ENCODE data around the gene CUX1. TPM values are rescaled to one million over a fixed set of nuclear protein-coding genes. Genes with fewer than 3 reads are reported as not detected.

Gene CUX1
- total RNA-seq, 1 experiment from 2014 or later = 49.8 TPM

- Histone ChIP-seq H3K27me3 (replicated peaks) (no peaks in the 10 kb centered on the region), H3K4me1 (replicated peaks) (no peaks in the 10 kb centered on the region), H3K9me3 (replicated peaks) (no peaks in the 10 kb centered on the region), H3K36me3 (peaks cover 62% of the 10 kb centered on the region), H3K4me3 (no peak overlapping the region), H3K27ac (no peak overlapping the region)
- no peak for DNase-seq (ENCODE audit: low read depth in 1 of 2, low spot score in 2 of 2)
These were observed 376.4 kb downstream of the CUX1 start for GRCh38 chr7:102193806-102194205.

GRCh38 chr7:102195361-102195760 is 377.9 kb downstream of the CUX1 start:
- Histone ChIP-seq H3K36me3 (peaks cover 60% of the 10 kb centered on the region), H3K27me3 (replicated peaks) (no peaks in the 10 kb centered on the region), H3K4me1 (replicated peaks) (no peaks in the 10 kb centered on the region), H3K4me3 (no peak overlapping the region), H3K27ac (no peak overlapping the region), H3K9me3 (replicated peaks) (no peaks in the 10 kb centered on the region)
- DNase-seq (ENCODE audit: low read depth in 1 of 2, low spot score in 2 of 2) = no peak

GRCh38 chr7:102196028-102196427 is 378.6 kb downstream of the CUX1 start:
- Histone ChIP-seq H3K27ac (no peak overlapping the region), H3K27me3 (replicated peaks) (no peaks in the 10 kb centered on the region), H3K4me3 (no peak overlapping the region), H3K9me3 (replicated peaks) (no peaks in the 10 kb centered on the region), H3K4me1 (replicated peaks) (no peaks in the 10 kb centered on the region), H3K36me3 (peaks cover 61% of the 10 kb centered on the region)
- DNase-seq (ENCODE audit: low read depth in 1 of 2, low spot score in 2 of 2) = no peak

GRCh38 chr7:102197161-102197560 is 379.7 kb downstream of the CUX1 start:
- no peak overlapping the region for H3K27ac ChIP-seq
- peaks cover 65% of the 10 kb centered on the region for H3K36me3 ChIP-seq
- no peak overlapping the region for H3K4me3 ChIP-seq
- H3K9me3 ChIP-seq (replicated peaks) = no peaks in the 10 kb centered on the region
- no peaks in the 10 kb centered on the region for H3K27me3 ChIP-seq (replicated peaks)
- H3K4me1 ChIP-seq (replicated peaks) = no peaks in the 10 kb centered on the region
- no peak for DNase-seq (ENCODE audit: low read depth in 1 of 2, low spot score in 2 of 2)

GRCh38 chr7:102197599-102197998 is 380.2 kb downstream of the CUX1 start:
- no peak overlapping the region for H3K27ac ChIP-seq
- H3K4me1 ChIP-seq (replicated peaks) = no peaks in the 10 kb centered on the region
- no peaks in the 10 kb centered on the region for H3K9me3 ChIP-seq (replicated peaks)
- no peaks in the 10 kb centered on the region for H3K27me3 ChIP-seq (replicated peaks)
- H3K36me3 ChIP-seq = peaks cover 66% of the 10 kb centered on the region
- no peak for DNase-seq (ENCODE audit: low read depth in 1 of 2, low spot score in 2 of 2)
- H3K4me3 ChIP-seq = no peak overlapping the region

- Histone ChIP-seq H3K4me3 (no peak overlapping the region), H3K9me3 (replicated peaks) (no peaks in the 10 kb centered on the region), H3K27ac (no peak overlapping the region), H3K36me3 (peaks cover 70% of the 10 kb centered on the region), H3K27me3 (replicated peaks) (no peaks in the 10 kb centered on the region), H3K4me1 (replicated peaks) (no peaks in the 10 kb centered on the region)
- no peak for DNase-seq (ENCODE audit: low read depth in 1 of 2, low spot score in 2 of 2)
These were observed 381.1 kb downstream of the CUX1 start for GRCh38 chr7:102198417-102198956.

GRCh38 chr7:102201576-102201975 is 384.1 kb downstream of the CUX1 start:
- H3K4me3 ChIP-seq = no peak overlapping the region
- DNase-seq (ENCODE audit: low read depth in 1 of 2, low spot score in 2 of 2) = no peak
- no peak overlapping the region for H3K27ac ChIP-seq

GRCh38 chr7:102202556-102202955 is 385.1 kb downstream of the CUX1 start:
- Histone ChIP-seq H3K27me3 (replicated peaks) (no peaks in the 10 kb centered on the region), H3K36me3 (peaks cover 72% of the 10 kb centered on the region), H3K27ac (no peak overlapping the region), H3K4me1 (replicated peaks) (no peaks in the 10 kb centered on the region), H3K9me3 (replicated peaks) (no peaks in the 10 kb centered on the region), H3K4me3 (no peak overlapping the region)
- DNase-seq (ENCODE audit: low read depth in 1 of 2, low spot score in 2 of 2) = no peak

More at GRCh38 chr7:102201576-102201975, 384.1 kb downstream of the CUX1 start:
- peaks cover 82% of the 10 kb centered on the region for H3K36me3 ChIP-seq
- H3K9me3 ChIP-seq (replicated peaks) = no peaks in the 10 kb centered on the region
- no peaks in the 10 kb centered on the region for H3K27me3 ChIP-seq (replicated peaks)
- H3K4me1 ChIP-seq (replicated peaks) = no peaks in the 10 kb centered on the region

GRCh38 chr7:102203218-102203617 is 385.8 kb downstream of the CUX1 start:
- Histone ChIP-seq H3K9me3 (replicated peaks) (no peaks in the 10 kb centered on the region), H3K27ac (no peak overlapping the region), H3K27me3 (replicated peaks) (no peaks in the 10 kb centered on the region), H3K4me1 (replicated peaks) (no peaks in the 10 kb centered on the region), H3K4me3 (no peak overlapping the region), H3K36me3 (peaks cover 65% of the 10 kb centered on the region)
- no peak for DNase-seq (ENCODE audit: low read depth in 1 of 2, low spot score in 2 of 2)

- Histone ChIP-seq H3K9me3 (replicated peaks) (no peaks in the 10 kb centered on the region), H3K4me3 (no peak overlapping the region), H3K36me3 (peaks cover 67% of the 10 kb centered on the region), H3K27me3 (replicated peaks) (no peaks in the 10 kb centered on the region), H3K27ac (no peak overlapping the region), H3K4me1 (replicated peaks) (no peaks in the 10 kb centered on the region)
- no peak for DNase-seq (ENCODE audit: low read depth in 1 of 2, low spot score in 2 of 2)
These were observed 386.8 kb downstream of the CUX1 start for GRCh38 chr7:102204212-102204611.

GRCh38 chr7:102205915-102206314 is 388.5 kb downstream of the CUX1 start:
- peaks cover 70% of the 10 kb centered on the region for H3K36me3 ChIP-seq
- no peaks in the 10 kb centered on the region for H3K4me1 ChIP-seq (replicated peaks)
- DNase-seq (ENCODE audit: low read depth in 1 of 2, low spot score in 2 of 2) = no peak
- H3K4me3 ChIP-seq = no peak overlapping the region
- no peaks in the 10 kb centered on the region for H3K9me3 ChIP-seq (replicated peaks)
- H3K27me3 ChIP-seq (replicated peaks) = no peaks in the 10 kb centered on the region
- no peak overlapping the region for H3K27ac ChIP-seq

GRCh38 chr7:102208826-102209225 is 391.4 kb downstream of the CUX1 start:
- no peak for DNase-seq (ENCODE audit: low read depth in 1 of 2, low spot score in 2 of 2)
- H3K36me3 ChIP-seq = peaks cover 48% of the 10 kb centered on the region
- H3K4me3 ChIP-seq = no peak overlapping the region
- H3K4me1 ChIP-seq (replicated peaks) = no peaks in the 10 kb centered on the region
- H3K27me3 ChIP-seq (replicated peaks) = no peaks in the 10 kb centered on the region
- H3K27ac ChIP-seq = no peak overlapping the region
- H3K9me3 ChIP-seq (replicated peaks) = no peaks in the 10 kb centered on the region

- Histone ChIP-seq H3K4me3 (no peak overlapping the region), H3K27ac (no peak overlapping the region), H3K4me1 (replicated peaks) (no peaks in the 10 kb centered on the region), H3K27me3 (replicated peaks) (no peaks in the 10 kb centered on the region), H3K9me3 (replicated peaks) (no peaks in the 10 kb centered on the region), H3K36me3 (peaks cover 35% of the 10 kb centered on the region)
- no peak for DNase-seq (ENCODE audit: low read depth in 1 of 2, low spot score in 2 of 2)
These were observed 393.4 kb downstream of the CUX1 start for GRCh38 chr7:102210787-102211186.

GRCh38 chr7:102211590-102212550 is 394.4 kb downstream of the CUX1 start:
- Histone ChIP-seq H3K4me1 (replicated peaks) (no peaks in the 10 kb centered on the region), H3K27ac (no peak overlapping the region), H3K36me3 (peaks cover 28% of the 10 kb centered on the region; the same call in 1 of the 2 replicates), H3K27me3 (replicated peaks) (no peaks in the 10 kb centered on the region), H3K4me3 (no peak overlapping the region), H3K9me3 (replicated peaks) (no peaks in the 10 kb centered on the region)
- DNase-seq (ENCODE audit: low read depth in 1 of 2, low spot score in 2 of 2) = no peak

All from SJSA1 (cell line).